Loucy (cell line): ENCODE measurements around the gene CACNA1D.
"Not testable (repeated sequence)": the region's sequence is repeated elsewhere in the genome, so short reads cannot be mapped to it uniquely, and the experiment has no call there.

Experiments
- CTCF ChIP-seq: fragments of 200-600 bp; sonication (generic); conservative IDR thresholded peaks from 2 replicates; pipeline ENCODE4 v1.5.1; 2014; ENCODE audit warnings: mild to moderate bottlenecking, antibody characterized with exemption, low read length
- EZH2phosphoT487 ChIP-seq: fragments of 200-600 bp; IDR thresholded peaks from 2 replicates; pipeline ENCODE4 v1.6.1; 2018; ENCODE audit warnings: antibody characterized with exemption, mild to moderate bottlenecking, moderate library complexity, borderline replicate concordance

- not testable (repeated sequence) for TF ChIP-seq CTCF, EZH2phosphoT487
These were observed 77.8 kb downstream of the CACNA1D start for GRCh38 chr3:53572184-53572583.
